Measurements from ENCODE around the gene DHX8. TPM values are rescaled to one million over a fixed set of nuclear protein-coding genes. Genes with fewer than 3 reads are reported as not detected.
A peak's percentile ranks its signal among the peaks of the same experiment; 100 is the strongest.

Gene DHX8
- polyA plus RNA-seq, 1 of the 3 experiments (the other 2 are of a cell fraction) = 31.3 TPM

GRCh38 chr17:43534909-43535308, 51.1 kb downstream of the DHX8 start (continued):
- no peak for TF ChIP-seq CTCF (IDR thresholded peaks at IDR 0.05)
- TF ChIP-seq NRF1 (IDR thresholded peaks at IDR 0.05; ENCODE audit: low read depth, low read length) = no peak

DNA sequence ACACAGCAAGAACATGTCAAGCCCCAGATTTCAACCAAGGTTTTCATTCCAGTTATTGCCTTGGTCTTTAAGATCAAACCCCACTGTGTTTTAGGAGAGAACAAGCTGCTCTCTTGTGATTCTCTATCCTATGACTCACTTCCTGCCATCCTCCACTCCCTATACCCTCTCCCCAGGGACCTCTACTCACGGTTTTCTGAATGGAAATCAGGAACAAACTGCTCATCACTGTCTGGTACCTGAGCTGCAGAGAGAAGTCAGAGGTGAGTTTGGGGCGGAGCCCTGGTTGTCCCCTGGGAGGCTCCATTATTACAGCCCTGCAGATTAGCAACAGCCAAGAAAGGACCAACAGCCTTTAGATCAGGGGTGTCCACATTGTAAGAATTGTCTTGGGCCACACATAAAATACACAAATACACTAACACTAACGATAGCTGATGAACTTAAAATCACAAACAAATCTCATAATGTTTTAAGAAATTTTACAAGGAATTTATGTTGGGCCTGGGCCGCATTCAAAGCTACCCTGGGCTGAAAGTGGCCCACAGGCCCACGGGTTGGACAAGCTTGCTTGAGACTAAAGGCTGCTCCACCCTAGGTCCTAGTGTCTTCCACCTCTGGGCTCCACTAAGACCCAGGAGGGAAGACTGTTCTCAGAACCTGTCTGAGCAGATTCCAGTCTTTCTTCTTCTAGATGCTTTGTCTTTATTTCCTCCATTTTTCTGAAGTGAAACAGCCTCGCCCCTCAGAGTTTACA, 52.6 kb downstream of the DHX8 start:
- peak overlapping the region; percentile 14 for H3K4me2 ChIP-seq
- no peaks in the 10 kb centered on the region for H3K27me3 ChIP-seq (ENCODE audit: insufficient read depth)
- H3K36me3 ChIP-seq (replicated peaks in 1 of 2; ENCODE audit: control insufficient read depth in 1 of 2, insufficient read depth in 2 of 2, low read length in 1 of 2) = peaks cover 0 to 21% of the 10 kb centered on the region in 2 experiments
- 68% methylated on average over 6 of the region's 6 CpGs for WGBS (ENCODE audit: low lambda C conversion rate)
- H3K27ac ChIP-seq (ENCODE audit: low read depth in 2 of 2, low read length in 1 of 2) = peak overlapping the region in 1 of 2 experiments; percentile 62; a peak in 1 of 4 replicates
- H2AFZ ChIP-seq (ENCODE audit: low read depth) = no peak overlapping the region
- H3K9me3 ChIP-seq = no peaks in the 10 kb centered on the region
- H3K9ac ChIP-seq = no peak overlapping the region
- peaks cover 8 to 19% of the 10 kb centered on the region in 2 experiments; a peak in 3 of 4 replicates for H3K4me1 ChIP-seq (ENCODE audit: control insufficient read depth in 1 of 2, insufficient read depth in 2 of 2, low read depth in 1 of 2, low read length in 1 of 2)
- H3K79me2 ChIP-seq (ENCODE audit: insufficient read depth) = peaks cover 12% of the 10 kb centered on the region
- TF ChIP-seq FOSL2 (IDR thresholded peaks at IDR 0.05; ENCODE audit: borderline replicate concordance, low read depth) = peak; percentile 50; the same call in 1 of the 2 replicates
- TF ChIP-seq CTCF (IDR thresholded peaks at IDR 0.05) = no peak
- 0 out of 2 replicates have a peak, but pooled peaks have one; percentile 19 for TF ChIP-seq JUND (IDR thresholded peaks at IDR 0.05)
- H3F3A ChIP-seq (replicated peaks; ENCODE audit: insufficient read depth) = peaks cover 17% of the 10 kb centered on the region
- ChIA-PET CTCF (interaction anchor here (0.8 to 2.1 kb wide), 3 partner anchors 9 to 137 kb away, joined by 3 to 6 read pairs (median 3); no protein-coding TSS in a partner anchor), POLR2A (no interaction called here)
- no peaks in the 10 kb centered on the region for H3K9me2 ChIP-seq
- no peaks in the 10 kb centered on the region for H4K20me1 ChIP-seq (ENCODE audit: insufficient read depth)
- DNase-seq = no peak
- no peak overlapping the region for H3K4me3 ChIP-seq (ENCODE audit: low read depth in 2 of 2, low read length in 1 of 2)

GRCh38 chr17:43540821-43541674, 57.3 kb downstream of the DHX8 start:
- Histone ChIP-seq H2AFZ (ENCODE audit: low read depth) (no peak overlapping the region), H3K4me2 (no peak overlapping the region; the same call in 1 of the 2 replicates), H3K9me3 (no peaks in the 10 kb centered on the region), H3F3A (replicated peaks; ENCODE audit: insufficient read depth) (peaks cover 3% of the 10 kb centered on the region), H3K9me2 (no peaks in the 10 kb centered on the region), H3K27ac (ENCODE audit: low read depth in 2 of 2, low read length in 1 of 2) (no peak overlapping the region), H4K20me1 (ENCODE audit: insufficient read depth) (no peaks in the 10 kb centered on the region), H3K79me2 (ENCODE audit: insufficient read depth) (peaks cover 43% of the 10 kb centered on the region), H3K4me1 (ENCODE audit: control insufficient read depth in 1 of 2, insufficient read depth in 2 of 2, low read depth in 1 of 2, low read length in 1 of 2) (peaks cover 21 to 27% of the 10 kb centered on the region in 2 experiments), H3K36me3 (replicated peaks in 1 of 2; ENCODE audit: control insufficient read depth in 1 of 2, insufficient read depth in 2 of 2, low read length in 1 of 2) (peaks cover 0 to 5% of the 10 kb centered on the region in 2 experiments), H3K9ac (no peak overlapping the region), H3K4me3 (ENCODE audit: low read depth in 2 of 2, low read length in 1 of 2) (no peak overlapping the region), H3K27me3 (ENCODE audit: insufficient read depth) (no peaks in the 10 kb centered on the region)
- ChIA-PET POLR2A (interaction anchor here (0.7 kb wide), 1 partner anchor 173 kb away, joined by 3 read pairs; no protein-coding TSS in a partner anchor), CTCF (interaction anchor here (1.2 kb wide), 1 partner anchor 36 kb away, joined by 3 read pairs; no protein-coding TSS in a partner anchor)
- 74% methylated on average over 9 of the region's 11 CpGs for WGBS (ENCODE audit: low lambda C conversion rate)
- DNase-seq = no peak
- TF ChIP-seq EZH2phosphoT487 (IDR thresholded peaks at IDR 0.05; ENCODE audit: borderline replicate concordance, low read depth) (no peak), ELF1 (IDR thresholded peaks at IDR 0.05) (no peak), RXRA (IDR thresholded peaks at IDR 0.05; ENCODE audit: borderline replicate concordance, low read depth) (no peak), CHD2 (IDR thresholded peaks at IDR 0.05; ENCODE audit: low read length, partially characterized antibody) (no peak), PBX3 (IDR thresholded peaks at IDR 0.05) (no peak), MAX (IDR thresholded peaks at IDR 0.05; ENCODE audit: low read depth) (no peak), MEF2A (IDR thresholded peaks at IDR 0.05; ENCODE audit: borderline replicate concordance, low read depth) (no peak), SMC3 (IDR thresholded peaks at IDR 0.05; ENCODE audit: low read depth, low read length) (no peak)
- TF ChIP-seq, protein P1, sequence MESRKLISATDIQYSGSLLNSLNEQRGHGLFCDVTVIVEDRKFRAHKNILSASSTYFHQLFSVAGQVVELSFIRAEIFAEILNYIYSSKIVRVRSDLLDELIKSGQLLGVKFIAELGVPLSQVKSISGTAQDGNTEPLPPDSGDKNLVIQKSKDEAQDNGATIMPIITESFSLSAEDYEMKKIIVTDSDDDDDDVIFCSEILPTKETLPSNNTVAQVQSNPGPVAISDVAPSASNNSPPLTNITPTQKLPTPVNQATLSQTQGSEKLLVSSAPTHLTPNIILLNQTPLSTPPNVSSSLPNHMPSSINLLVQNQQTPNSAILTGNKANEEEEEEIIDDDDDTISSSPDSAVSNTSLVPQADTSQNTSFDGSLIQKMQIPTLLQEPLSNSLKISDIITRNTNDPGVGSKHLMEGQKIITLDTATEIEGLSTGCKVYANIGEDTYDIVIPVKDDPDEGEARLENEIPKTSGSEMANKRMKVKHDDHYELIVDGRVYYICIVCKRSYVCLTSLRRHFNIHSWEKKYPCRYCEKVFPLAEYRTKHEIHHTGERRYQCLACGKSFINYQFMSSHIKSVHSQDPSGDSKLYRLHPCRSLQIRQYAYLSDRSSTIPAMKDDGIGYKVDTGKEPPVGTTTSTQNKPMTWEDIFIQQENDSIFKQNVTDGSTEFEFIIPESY (IDR thresholded peaks at IDR 0.05; ENCODE audit: borderline replicate concordance, low read depth) = no peak

Measured in SK-N-SH (cell line).